Measurements from ENCODE around the gene FMN1. TPM values are rescaled to one million over a fixed set of nuclear protein-coding genes. Genes with fewer than 3 reads are reported as not detected.

The FMN1 gene
- total RNA-seq, 4 donors from 2014 or later, result 4.3 to 10.1 (median 8.8) TPM

DNA sequence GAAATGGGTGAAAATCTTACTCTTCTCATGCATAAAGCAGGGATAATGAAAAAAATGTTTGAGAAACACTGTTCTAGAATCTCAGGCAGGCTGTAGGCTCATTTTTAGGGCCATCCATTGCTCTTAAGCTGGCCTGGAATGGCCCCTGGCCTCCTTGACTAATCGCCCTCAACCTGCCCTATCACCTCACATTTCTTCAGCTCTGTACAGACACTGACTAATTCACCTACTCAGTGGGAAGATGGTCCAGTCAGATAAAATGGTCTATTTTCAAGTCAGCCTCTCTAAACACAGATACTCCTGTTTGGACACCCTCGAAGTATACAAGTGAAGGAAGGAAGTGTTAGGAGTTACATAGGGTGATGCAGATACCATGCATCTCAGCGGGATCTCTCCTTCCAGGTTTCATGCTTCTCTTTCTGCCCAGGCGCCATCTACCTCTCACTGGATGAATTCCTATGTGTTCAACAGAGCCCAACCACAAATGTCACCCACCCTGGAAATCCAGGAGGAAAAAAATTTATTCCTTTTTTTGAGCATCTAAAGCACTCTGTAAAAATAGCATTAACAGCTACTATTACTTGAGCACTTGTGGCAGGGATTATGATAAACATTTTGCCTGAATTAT lies 12.1 kb downstream of the FMN1 start:
- H3K9me3 ChIP-seq, result no peaks in the 10 kb centered on the region
- intact Hi-C loops (cut with DNase I), result no loop called here
- H3K4me1 ChIP-seq, result no peaks in the 10 kb centered on the region
- no peak for TF ChIP-seq POLR2A (IDR thresholded peaks at IDR 0.05)
- TF ChIP-seq, protein P1, sequence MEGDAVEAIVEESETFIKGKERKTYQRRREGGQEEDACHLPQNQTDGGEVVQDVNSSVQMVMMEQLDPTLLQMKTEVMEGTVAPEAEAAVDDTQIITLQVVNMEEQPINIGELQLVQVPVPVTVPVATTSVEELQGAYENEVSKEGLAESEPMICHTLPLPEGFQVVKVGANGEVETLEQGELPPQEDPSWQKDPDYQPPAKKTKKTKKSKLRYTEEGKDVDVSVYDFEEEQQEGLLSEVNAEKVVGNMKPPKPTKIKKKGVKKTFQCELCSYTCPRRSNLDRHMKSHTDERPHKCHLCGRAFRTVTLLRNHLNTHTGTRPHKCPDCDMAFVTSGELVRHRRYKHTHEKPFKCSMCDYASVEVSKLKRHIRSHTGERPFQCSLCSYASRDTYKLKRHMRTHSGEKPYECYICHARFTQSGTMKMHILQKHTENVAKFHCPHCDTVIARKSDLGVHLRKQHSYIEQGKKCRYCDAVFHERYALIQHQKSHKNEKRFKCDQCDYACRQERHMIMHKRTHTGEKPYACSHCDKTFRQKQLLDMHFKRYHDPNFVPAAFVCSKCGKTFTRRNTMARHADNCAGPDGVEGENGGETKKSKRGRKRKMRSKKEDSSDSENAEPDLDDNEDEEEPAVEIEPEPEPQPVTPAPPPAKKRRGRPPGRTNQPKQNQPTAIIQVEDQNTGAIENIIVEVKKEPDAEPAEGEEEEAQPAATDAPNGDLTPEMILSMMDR (IDR thresholded peaks at IDR 0.05), result no peak
- no peak overlapping the region for H3K27ac ChIP-seq
- no peaks in the 10 kb centered on the region for H3K36me3 ChIP-seq
- no peaks in the 10 kb centered on the region for H3K27me3 ChIP-seq
- WGBS, 2 donors, result 64 to 79% methylated on average over 4 of the region's 4 CpGs
- DNase-seq, result no peak
- no peak overlapping the region for H3K4me3 ChIP-seq

DNA sequence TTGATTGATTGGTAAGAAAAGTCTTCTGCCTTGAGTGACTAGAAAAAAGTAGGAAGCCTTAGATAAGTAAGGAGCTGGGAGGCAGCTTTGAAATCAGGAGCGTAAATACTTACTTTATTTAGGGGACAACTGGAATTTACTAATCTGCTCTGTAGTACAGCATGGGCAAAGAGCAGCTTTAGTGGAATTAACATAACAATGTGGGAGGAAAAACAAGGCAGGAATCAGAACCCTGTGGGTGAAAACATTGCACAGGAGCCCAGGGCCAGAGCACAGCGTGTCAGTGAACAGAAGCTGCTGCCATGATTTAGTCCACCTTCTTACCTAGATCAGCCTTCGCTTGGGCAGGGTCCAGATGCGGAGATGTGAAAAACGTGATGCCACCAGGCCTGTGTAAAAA lies 14.6 kb downstream of the FMN1 start:
- H3K36me3 ChIP-seq, result no peaks in the 10 kb centered on the region
- no peaks in the 10 kb centered on the region for H3K4me1 ChIP-seq
- intact Hi-C loops (cut with DNase I), result no loop called here
- H3K27me3 ChIP-seq, result no peaks in the 10 kb centered on the region
- 86 to 91% methylated on average over 5 of the region's 5 CpGs for WGBS, 2 donors
- TF ChIP-seq, protein P1 (IDR thresholded peaks at IDR 0.05), result no peak
- no peak for TF ChIP-seq POLR2A (IDR thresholded peaks at IDR 0.05)
- no peak overlapping the region for H3K27ac ChIP-seq
- no peak for DNase-seq
- no peak overlapping the region for H3K4me3 ChIP-seq
- no peaks in the 10 kb centered on the region for H3K9me3 ChIP-seq

DNA sequence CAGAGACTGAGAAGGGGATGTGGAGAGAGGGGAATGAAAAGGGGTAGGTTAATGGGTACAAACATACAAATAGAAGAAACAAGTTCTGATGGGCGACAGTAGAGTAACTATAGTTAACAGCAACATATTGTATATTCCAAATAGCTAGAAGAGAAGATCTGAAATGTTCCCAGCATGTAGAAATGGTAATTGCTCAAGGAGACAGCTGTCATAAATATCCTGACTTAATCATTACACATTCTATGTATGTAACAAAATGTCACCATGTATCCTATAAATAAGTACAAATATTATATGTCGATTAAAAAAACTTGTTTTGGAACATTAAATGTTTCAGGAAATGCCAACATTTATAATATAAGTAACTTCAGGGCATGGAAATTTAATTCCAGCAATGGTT lies 23.3 kb downstream of the FMN1 start:
- TF ChIP-seq, protein P1 (IDR thresholded peaks at IDR 0.05), result no peak
- no peak for TF ChIP-seq POLR2A (IDR thresholded peaks at IDR 0.05)
- no peak overlapping the region for H3K27ac ChIP-seq
- H3K4me1 ChIP-seq, result no peaks in the 10 kb centered on the region
- no peaks in the 10 kb centered on the region for H3K27me3 ChIP-seq
- WGBS, 2 donors, result 81 to 87% methylated on average over 2 of the region's 2 CpGs
- no peaks in the 10 kb centered on the region for H3K9me3 ChIP-seq
- H3K4me3 ChIP-seq, result no peak overlapping the region
- no peak for DNase-seq
- no peaks in the 10 kb centered on the region for H3K36me3 ChIP-seq
- intact Hi-C loops (cut with DNase I), result no loop called here

DNA sequence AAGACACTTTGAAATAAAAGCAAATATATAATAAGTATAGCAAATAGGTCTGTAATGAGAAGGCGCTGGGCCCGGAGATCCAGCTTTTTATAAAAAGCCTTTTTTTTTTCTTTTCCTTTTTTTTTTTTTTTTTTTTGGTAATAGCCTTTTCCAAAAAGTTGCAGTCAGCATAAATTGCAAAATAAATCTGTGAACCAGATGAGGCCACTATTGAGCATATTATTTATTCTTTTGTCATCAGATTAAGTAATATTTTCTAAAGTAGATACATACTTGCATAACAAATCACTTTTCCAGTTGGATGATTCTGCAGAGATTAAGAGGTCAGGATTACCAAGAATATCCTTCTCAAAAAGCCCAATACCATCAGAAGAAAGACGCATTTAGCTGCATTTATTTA lies 24.9 kb downstream of the FMN1 start:
- 73 to 90% methylated on average over 3 of the region's 3 CpGs for WGBS, 2 donors
- no peaks in the 10 kb centered on the region for H3K9me3 ChIP-seq
- TF ChIP-seq, protein P1 (IDR thresholded peaks at IDR 0.05), result no peak
- no peak for TF ChIP-seq POLR2A (IDR thresholded peaks at IDR 0.05)
- H3K4me3 ChIP-seq, result no peak overlapping the region
- H3K36me3 ChIP-seq, result no peaks in the 10 kb centered on the region
- no peaks in the 10 kb centered on the region for H3K4me1 ChIP-seq
- DNase-seq, result no peak
- H3K27me3 ChIP-seq, result no peaks in the 10 kb centered on the region
- H3K27ac ChIP-seq, result no peak overlapping the region
- intact Hi-C loops (cut with DNase I), result no loop called here

DNA sequence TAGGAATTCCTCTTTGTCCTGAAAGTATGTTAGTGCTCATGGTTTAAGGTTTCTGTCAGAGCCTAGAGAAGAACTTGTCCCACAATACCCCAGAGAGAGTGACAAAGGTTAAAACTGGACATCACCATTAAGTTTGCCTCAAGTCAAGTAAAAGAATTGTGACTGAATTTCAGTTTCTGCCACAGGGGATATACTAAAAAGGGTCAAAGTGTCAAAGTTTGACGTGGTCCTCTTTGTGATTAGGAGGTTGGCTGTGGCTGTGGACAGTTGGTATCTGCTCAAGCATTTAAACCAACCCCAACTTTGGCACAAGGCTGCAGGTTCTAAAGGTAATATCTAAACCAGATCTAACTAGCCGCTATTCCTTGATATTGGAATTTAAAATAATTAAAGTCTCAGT lies 26.1 kb downstream of the FMN1 start:
- WGBS, 2 donors, result 78 to 84% methylated on average over 2 of the region's 2 CpGs

More for the DNA sequence above, 26.1 kb downstream of the FMN1 start:
- Histone ChIP-seq H3K27ac (no peak overlapping the region), H3K4me1 (no peaks in the 10 kb centered on the region), H3K9me3 (no peaks in the 10 kb centered on the region), H3K27me3 (peaks cover 0 to 4% (median 0%) of the 10 kb centered on the region in 4 donors), H3K4me3 (no peak overlapping the region), H3K36me3 (no peaks in the 10 kb centered on the region)
- DNase-seq, result no peak
- TF ChIP-seq, protein P1 (IDR thresholded peaks at IDR 0.05), result no peak
- TF ChIP-seq POLR2A (IDR thresholded peaks at IDR 0.05), result no peak
- intact Hi-C loops (cut with DNase I), result no loop called here

Measured in esophagus squamous epithelium (tissue), 5 donors.